GM21515 (cell line): ENCODE measurements around the gene CCDC196.

Experiments used
- ATAC-seq: cut with Tn5 transposase; IDR thresholded peaks from one replicate; pipeline ENCODE4 v1.9.1; 2021; ENCODE audit not compliant: unreplicated experiment

Gene CCDC196, protein sequence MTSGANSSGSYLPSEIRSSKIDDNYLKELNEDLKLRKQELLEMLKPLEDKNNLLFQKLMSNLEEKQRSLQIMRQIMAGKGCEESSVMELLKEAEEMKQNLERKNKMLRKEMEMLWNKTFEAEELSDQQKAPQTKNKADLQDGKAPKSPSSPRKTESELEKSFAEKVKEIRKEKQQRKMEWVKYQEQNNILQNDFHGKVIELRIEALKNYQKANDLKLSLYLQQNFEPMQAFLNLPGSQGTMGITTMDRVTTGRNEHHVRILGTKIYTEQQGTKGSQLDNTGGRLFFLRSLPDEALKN

DNA sequence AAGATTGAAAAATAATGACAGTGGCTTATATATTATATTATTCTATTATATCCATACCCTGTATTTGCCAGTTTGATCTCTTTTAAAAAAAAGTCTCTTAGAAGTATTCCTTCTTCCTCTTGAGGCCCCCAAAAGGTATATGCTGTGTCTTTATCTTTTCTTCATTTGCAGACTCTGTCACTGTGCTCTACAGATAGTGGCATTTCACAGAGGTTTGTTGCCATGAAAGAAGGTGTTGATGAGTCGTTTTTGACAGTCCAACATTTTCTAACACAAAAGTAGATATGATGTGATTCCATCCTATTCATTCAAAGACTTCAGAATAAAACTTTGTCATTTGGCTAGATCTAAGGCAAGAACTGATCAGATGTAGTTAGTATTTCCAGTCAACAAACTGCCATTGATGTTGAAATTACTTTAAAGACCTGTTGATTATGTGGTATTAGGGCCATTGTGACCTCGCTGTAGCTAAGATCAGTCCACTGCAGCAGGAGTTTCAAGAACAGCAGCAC is at the start of gene CCDC196:
Gene CCDC196, plus strand, starts transcription at position 462 of the 512 bp plus-strand sequence. CDS start 132 bp downstream, outside the sequence.
- no peak for ATAC-seq

DNA sequence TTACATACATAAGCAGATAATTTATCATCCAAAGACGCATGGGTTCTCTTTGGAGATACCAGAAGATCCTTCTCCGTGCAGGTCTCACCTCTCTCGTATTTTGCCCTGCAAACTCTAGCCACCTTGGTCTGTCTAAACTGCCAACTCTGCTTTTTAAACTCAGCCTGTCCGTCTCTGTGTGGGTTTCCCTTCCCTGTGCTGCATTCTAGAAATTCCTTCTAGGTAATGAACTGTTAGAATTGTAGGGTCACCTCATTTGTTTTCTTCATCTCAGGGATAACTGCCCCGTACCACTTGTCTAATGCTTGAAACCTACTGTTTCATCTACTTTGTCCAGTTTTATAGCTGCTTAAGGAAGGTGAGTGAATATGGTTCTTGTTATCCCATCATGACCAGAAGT is 45.4 kb upstream of the CCDC196 start:
- ATAC-seq = no peak

DNA sequence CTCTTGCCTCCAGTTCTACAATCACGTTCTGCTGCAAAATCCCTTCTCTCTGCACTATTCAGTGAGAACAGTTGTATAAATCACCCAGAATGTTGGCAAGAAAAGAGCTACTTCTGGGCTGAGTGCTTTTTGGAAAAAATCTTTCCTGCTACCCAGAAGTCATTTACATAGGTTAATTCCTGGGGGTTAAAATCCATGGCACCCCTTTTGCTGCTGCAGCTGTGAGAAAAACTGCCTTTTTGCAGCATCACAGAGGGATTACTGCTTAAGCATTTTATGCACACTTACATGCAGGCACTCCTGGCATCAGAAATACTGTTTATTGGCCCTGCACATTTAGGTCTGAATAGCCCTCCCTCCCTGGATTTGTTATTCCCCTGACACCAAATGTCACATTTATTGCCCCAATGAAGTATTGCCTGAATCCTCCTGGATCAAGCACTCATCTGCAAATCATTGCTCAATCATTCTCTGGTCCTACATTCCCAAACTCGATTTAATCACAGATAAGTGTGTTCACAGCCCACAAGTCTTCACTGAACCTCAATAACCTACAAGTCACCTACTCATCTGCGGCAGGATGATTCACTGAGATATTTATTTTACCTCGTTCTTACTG is 43.1 kb upstream of the CCDC196 start:
- no peak for ATAC-seq

DNA sequence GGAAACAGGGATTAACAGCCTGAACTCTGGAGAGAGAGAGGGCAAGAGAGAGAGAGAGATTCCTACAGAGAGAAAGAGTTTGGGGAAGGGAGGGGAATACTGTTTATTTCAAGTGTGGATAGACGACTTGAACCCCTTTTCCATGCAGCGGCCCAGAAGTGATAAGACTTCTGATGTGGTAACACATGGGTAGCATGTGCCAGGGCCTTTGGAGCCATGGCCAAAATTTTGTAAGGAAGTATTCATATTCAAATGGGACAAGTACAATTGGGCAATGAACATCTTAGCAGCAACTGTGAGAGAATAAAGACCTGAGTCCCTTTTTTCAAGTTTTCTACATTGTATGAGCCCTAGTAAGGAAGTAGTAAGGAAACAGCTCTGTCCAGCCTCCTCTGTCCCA is 42.4 kb upstream of the CCDC196 start:
- no peak for ATAC-seq

DNA sequence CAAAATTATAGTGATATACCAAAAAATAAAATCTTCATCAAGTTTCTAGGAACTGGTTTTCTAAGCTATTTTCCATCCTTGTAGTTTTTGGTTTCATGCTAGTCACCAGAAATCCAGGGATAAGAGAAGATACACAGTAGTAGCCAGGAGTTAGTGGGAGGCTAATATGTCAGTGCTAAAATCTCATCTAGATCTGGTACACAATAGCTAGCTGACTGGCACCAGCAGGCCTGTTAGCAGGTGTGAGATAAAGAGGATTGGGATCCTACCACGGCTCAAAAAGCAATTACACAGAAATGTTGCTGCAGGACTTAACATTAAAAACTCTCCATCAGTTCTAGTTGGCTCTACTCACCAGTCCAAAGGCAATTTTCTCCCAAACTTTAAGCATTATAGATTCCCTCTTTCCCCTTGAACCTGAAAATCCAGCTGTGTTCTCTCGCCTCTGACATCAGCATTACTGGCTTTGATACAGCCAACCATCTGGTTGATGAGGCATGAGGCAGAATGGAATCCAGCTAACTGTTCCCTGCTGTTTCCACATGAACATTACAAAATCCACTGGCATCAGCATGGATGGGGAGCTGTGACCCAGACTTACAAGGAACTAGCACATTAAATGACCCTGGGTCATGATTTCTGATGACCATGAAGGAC is 41.8 kb upstream of the CCDC196 start:
- ATAC-seq = no peak

DNA sequence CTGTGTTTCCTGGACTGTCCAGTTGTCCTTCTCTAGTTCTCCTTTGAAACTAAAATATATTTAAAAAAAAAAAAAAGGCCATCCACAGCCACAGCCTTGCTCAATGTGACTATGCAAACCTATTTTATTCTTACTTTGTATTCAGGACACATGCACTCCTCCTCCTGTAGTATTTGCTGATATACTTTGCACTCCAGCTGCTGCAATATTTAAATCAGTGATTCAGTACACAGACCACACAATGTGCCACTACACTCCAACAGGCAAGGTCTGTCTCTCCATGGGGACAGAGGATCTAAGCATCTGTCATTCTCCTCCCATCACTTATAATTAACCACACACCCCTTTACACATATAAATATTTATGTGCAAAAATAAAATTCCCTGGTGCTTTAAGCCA is 40.2 kb upstream of the CCDC196 start:
- no peak for ATAC-seq

DNA sequence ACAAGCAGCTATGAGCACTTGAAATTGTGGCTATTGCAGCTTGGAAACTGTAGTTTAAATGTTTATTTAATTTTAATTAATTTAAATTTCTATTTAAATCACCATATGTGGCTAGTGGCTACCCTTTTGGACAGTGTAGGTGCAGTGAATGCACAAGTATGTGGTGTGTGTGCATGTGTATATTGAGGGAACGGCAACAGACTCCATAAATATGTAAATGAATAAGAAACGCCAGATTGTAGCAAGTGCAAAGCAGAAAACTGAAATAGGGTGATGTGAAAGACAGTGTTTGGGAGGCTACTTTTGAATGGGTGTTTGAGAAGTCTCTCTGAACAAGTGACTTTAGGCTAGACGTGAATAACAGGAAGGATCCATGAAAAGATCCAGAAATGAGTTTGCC is 32.7 kb upstream of the CCDC196 start:
- no peak for ATAC-seq

DNA sequence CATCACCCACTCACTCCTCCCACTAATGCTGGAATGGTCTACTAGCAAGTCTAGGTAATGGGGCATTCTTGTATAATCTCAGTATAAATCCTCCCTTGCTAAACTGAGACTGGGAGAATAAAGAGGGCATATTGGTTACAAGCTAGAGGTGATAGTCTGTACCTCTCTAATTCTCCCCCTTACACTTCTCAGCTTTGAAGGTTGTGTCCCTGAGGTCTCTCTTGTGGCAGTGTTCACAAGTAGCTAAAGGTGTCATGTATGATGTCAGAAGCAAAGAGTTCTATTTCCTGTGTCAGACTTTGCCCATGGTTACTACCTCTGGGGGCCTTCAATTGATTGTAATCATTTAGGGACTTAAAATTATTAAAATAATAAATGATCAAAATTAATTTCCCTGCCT is 26.6 kb upstream of the CCDC196 start:
- no peak for ATAC-seq

DNA sequence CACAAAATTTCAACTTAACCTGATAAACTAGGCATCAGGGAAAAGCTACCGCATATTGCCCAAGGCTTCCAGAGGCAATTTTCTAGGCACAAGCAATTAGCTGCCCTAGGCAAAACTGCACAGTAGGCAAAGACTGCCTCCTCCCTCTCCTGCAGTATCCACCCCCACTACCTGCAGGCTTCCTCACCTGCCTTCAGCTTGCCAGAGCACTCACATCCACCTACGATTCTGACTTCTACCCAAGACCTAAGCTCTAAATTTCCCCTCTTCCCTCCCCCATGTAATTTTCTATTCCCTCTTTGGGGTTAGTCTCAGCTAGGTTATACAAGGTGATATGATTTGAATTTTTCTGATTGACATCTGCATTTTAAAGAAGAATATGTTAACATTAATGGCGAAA is 21.9 kb upstream of the CCDC196 start:
- ATAC-seq = no peak

DNA sequence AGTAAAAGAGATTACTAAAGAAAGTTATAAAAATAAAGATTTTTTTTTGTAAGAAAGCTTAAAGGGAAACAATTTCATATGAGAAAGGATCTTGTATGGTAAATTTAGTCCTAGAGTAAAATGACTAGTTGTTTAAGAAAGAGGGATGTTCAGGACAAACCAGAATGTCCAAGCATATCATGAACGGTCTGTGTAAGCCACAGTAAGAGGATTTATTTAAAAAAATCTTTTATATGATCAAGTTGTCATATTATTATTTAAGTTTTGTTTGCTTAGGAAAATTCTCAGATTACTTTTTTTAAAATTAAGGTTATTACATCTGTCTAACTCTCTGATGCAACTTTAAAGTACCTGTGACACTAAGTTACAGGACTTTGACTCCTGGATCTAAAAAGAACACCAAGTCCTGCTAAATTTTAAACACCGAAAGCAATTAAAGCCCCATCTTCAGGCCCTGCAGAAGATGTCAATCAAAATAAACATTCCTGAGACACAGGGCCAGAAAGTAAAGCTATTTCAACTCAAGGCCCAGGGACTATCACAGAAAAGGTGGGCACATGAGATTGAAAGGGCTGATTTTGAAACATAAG is 17.3 kb upstream of the CCDC196 start:
- no peak for ATAC-seq

DNA sequence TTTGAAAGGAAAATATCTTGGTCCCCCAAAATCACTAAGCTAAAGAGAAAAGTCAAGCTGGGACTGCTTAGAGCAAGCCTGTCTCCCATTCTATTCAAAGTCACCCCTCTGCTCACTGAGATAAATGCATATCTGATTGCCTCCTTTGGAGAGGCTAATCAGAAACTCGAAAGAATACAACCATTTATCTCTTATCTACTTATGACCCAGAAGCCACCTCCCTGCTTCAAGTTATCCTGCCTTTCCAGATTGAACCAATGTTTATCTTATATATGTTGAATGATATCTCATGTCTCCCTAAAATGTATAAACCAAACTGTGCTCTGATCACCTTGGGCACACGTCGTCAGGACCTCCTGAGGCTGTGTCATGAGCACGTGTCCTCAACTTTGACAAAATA is 14.6 kb upstream of the CCDC196 start:
- no peak for ATAC-seq

DNA sequence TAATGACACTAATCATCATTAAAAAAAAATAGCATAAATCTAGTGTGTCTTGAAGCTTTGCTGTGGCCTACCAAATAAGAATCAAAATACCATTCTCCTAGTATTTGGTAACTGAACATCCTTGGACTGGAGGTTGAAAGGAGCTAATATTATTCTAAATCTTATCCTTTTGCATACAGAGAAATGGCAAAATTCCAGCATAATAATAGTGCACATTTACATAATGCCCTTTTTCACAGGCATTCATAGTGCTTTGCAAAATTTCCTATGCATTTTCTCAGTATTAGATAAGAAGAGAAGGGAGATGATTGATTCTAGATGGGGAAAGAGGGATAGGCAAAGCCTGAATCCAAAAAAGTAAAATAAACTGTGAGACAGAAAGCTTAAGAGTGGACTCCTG is 13.9 kb upstream of the CCDC196 start:
- ATAC-seq = no peak

DNA sequence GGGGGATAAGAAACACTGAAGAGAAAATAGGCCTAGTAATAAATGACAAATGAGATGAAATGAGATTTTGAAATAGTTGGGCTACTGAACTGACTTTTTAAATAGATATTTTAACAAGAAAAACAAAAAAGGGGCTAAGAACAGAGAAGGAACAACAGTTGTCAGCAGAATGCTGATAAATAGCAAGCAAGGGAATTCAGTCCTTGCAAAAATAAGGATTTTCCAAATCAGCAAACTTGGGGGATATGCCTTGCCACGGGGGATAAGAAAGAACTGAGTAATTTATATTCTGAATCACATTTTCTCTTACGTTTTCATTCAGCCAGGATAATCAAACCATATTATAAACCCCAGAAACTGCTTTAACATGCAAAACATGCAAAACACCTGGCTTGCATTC is 12.9 kb upstream of the CCDC196 start:
- ATAC-seq = no peak

DNA sequence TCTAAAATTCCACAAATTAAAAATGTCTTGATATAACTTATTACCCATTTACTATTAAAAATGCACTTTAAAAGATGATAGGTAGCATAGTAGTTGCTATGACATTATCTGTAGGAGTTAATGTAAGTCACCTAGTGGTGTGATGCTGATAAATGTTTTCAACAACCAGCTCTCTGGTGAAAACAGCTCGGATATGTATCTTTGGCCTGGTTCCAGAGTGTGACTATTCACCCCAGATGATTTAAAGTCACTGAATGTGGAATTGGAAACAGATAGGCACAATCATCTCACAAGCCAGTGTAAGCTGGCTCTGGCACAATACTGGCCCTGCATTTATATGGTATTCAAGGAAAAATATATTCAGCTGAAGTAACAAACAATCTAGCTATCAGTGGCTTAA is 9.2 kb upstream of the CCDC196 start:
- no peak for ATAC-seq

DNA sequence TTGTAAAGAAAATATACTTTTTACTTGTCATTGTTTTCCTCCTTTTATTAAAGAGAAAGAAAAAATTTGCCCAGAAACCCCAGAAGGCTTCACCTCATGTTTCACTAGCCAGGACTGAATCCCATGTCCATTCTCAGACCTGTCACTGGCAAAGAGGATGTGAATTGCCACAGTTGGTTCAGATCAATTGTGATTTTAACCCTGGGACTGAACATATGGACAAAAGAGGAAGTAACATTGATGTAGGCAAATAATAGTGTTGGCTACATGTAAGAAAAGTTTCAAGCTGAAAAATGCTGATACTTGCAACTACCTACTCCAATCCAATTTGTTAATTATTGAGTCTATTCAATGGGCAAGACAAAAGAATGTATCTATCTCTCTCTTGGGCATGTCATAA is 8.6 kb upstream of the CCDC196 start:
- ATAC-seq = no peak

DNA sequence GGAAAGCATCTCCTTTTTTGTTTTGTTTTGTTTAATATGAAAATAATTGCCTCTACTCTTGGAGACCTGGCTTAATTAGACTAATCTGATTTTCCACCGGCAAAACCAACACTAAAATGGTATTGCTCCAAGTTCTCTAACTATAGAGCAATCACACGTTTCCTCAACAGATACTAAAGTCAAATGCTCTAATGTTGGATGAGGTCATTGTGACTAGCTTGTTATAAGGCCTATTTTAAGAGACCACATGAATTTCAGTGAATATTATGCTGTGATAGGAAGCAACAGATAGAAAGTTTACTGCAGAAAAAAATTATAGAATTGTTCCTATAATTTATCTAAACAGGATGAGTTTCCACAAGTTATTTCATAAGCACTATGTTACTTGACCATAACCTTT is 3.3 kb upstream of the CCDC196 start:
- no peak for ATAC-seq

DNA sequence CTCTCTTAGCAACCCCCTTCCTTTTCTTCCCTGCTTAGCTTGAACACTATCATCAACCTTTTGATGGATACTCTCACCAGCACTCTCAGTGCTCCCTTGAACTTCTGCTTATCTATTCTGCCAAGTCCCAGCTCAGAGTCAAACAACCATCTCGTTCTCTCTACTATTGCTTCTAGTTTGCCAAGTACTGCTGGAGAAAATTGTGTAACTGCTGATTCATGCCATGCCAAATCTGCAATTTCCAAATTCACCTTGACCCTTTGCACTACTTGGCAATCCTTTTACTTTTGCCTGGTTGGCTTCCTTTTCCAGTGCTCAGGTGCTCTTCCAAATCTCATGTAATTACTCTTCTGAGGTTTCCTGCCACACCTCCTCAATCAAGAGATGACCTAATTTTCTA is 2.8 kb upstream of the CCDC196 start:
- ATAC-seq = no peak

DNA sequence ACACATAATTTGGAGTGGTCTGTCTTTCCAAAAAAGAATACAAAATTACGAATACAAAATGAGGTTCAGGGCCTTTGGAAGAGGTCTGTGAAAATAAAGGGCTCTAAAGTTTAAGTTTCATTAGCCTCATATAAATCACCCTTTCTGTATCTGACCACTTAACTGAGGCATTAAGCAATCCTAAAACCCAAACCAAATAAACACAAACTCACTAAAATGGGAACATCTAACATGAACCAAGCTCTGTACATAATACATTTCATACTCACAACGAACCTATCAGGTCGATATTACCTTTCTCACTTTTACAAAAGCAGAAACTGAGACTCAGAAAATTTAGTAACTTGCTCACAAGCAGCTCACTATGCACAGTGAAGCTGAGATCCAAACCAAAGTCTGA is 1.1 kb upstream of the CCDC196 start:
- ATAC-seq = no peak

DNA sequence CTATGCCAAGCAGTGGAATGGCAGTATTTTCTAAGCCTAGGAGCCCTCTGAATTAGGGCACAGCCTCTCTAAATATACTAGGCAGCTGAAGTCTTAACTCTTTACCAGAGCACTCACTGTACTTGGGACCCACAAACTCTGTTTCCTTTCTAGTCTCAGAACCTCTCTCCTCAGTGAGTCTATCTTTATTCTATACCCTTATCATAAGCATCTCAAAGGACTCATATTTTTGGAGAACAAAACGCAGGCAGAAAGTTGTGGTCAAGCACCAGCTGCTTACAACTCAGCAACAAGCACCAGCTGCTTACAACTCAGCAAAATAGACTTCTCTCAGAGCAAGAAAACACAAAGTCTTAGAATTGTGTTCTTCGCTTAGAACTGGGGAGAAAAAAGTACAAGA is 993 bp downstream of the CCDC196 start:
- ATAC-seq = no peak

DNA sequence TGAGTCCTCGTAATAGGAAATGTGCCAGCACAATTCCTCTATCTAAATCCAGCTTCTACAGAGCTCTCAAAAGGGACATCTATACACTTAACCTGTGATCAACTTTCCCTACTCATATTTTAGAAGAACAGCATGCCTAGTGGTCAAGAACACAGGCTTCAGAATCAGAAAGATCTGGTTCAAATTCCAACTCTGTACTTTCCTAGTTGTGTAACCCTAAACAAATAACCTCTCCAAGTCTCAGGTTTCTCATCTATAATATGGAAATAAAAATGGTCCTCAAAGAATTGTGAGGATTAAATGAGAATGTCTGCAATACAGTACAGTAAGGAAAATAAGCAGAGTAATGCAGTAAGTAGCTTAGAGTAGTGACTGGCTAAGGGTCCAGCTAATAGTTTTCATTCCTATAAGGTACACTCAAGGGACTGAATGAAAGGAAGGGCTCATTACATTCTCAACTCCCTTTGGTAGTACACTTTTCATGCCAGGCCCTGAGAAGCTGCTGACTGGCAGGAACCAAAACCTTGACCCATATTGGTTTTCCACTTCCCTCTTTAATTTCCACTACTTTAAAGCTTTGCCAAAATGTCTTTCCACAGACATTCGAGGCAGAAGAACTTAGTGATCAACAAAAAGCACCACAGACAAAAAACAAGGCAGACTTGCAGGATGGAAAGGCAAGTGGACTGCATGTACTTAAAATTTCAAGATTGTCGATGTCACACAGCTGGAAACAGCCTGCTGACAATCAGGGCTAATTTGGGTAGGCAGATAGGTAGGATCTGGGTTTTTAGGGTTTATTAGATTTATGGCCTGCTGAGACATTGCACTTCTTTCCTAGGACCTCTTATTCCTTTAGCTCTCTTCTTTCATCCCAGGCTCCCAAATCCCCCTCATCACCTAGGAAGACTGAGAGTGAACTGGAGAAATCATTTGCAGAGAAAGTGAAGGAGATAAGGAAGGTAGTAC is 4.3 kb downstream of the CCDC196 start:
- ATAC-seq = no peak

DNA sequence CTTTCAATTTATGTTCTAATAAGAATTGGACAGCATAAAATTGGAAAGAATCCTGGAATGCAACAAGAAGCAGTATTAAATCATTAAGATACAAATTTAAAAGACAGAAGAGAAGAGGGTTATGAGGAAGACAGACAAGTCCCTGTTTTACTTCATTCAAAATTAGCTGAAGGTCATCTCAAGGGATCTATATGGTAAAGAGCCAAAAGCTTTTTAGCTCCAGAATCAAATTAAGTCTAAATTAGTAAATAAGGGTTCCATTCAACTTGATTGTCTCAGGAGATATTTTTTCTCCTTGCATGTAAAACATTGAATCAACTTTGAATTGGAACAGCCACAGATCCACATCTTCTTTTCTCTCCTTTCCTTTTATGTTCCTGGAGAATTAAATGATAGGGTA is 7.6 kb downstream of the CCDC196 start:
- ATAC-seq = no peak
